Effector CD8-positive, alpha-beta T cell (primary cell): ENCODE data around the gene MIF.
"Not testable (repeated sequence)": the region's sequence is repeated elsewhere in the genome, so short reads cannot be mapped to it uniquely, and the experiment has no call there.

Source experiments
- DNase-seq: peaks from one replicate; lab custom pipeline; 2025; lab: John Stamatoyannopoulos, UW

MIF gene

DNA sequence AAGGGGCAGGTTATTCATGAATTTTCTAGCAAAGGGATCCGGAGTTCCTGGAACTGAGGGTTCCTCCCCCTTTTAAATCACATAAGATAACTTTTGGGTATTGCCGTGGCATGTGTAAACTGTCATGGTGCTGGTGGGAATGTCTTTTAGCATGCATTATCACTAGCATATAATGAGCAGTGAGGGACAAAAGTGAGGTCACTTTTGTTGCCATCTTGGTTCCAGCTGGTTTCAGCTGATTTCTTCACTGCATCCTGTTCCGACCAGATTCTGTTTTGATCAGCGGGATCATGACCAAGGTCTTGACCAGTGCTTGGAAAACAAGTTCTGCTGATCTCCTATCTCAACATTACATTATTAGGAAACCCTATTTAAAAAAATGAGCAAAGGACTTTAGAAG, 7.4 kb downstream of the MIF start:
- no peak for DNase-seq

DNA sequence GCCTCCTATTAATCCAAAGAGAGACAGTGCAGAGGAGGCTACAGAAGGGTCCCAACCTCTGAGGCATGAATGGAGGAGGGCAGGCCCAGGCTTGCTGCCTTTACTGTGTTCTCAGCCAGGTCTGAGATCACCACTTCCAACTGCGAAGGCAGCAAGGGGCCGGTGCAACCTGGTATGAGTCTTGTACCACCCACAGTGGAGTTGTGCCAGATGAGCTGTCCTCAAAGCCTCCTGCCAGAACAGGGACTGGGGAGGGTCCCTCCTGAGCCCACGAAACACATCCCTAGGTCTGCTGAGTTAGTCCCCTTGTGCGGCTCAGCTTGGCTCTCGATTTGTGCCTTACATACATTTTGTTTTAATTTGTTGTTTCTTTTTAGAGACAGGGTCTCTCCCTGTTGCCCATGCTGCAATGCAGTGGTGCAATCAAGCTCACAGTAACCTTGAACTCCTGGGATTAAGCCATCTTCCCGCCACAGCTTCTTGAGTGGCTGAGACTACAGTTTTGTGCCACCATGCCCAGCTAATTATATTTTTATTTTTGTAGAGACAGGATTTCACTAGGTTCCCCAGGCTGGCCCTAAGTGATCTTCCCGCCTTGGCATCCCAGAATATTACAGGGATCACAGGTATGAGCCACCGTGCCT, 9.3 kb downstream of the MIF start:
- DNase-seq, result no peak

DNA sequence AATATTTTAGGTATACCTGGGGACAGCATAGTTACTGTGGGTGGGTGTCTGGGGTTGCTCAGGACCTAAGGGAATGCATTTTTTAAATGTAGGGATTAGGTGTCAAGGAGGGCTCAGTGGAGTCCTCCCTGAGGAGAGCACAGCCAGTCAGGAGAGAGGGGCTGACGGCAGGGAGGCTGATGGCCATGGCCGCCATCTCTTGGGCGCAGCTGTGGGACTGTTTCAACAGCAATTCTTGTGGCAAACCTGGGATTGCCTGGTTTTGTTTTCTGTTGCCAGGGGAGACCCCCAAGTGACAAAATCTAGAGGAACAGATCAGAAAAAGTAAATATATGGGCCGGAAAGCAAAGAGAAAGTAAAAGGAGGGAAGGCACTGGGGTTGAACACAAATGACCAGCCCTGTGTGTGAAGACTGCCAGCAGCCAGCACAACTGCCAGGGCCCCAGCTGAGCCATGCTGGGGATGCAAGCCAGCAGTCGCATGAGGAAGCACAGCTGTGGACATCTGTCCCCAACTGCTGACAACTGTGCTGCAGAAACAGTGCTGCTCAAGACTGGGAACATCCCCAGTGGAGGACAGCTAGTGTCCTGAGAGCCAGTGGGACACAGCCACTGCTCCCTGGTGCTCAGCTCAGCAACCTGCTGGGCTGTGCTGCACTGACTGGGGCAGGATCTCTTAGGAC, 10.5 kb downstream of the MIF start:
- no peak for DNase-seq

DNA sequence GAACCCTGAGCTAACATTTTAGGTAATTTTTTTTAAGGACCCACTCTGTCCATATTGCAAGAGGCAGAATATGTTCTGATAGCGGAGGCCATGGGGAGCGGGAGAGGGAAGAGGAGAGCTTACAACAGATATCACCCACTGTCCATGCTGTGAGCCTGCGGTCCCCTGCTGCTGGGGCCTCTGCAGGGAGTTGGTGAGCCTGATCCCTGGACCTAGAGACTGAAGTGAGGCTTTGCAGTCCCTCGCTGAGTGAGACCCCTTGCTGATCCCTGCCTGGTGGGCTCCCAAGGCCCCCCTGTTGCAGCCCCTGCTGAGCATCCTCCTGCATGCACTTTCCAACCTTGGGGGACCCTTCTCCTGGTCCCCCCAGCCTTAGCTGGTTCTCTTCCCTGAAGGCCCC, 12.5 kb downstream of the MIF start:
- DNase-seq, result no peak

DNA sequence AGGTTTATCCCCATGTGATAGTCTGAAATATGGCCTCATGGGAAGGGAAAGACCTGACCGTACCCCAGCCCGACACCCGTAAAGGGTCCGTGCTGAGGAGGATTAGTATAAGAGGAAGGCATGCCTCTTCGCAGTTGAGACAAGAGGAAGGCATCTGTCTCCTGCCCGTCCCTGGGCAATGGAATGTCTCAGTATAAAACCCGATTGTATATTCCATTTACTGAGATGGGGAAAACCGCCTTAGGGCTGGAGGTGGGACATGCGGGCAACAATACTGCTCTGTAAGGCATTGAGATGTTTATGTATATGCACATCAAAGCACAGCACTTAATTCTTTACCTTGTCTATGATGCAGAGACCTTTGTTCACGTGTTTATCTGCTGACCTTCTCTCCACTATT, 13.2 kb downstream of the MIF start:
- DNase-seq, result not testable (repeated sequence)

DNA sequence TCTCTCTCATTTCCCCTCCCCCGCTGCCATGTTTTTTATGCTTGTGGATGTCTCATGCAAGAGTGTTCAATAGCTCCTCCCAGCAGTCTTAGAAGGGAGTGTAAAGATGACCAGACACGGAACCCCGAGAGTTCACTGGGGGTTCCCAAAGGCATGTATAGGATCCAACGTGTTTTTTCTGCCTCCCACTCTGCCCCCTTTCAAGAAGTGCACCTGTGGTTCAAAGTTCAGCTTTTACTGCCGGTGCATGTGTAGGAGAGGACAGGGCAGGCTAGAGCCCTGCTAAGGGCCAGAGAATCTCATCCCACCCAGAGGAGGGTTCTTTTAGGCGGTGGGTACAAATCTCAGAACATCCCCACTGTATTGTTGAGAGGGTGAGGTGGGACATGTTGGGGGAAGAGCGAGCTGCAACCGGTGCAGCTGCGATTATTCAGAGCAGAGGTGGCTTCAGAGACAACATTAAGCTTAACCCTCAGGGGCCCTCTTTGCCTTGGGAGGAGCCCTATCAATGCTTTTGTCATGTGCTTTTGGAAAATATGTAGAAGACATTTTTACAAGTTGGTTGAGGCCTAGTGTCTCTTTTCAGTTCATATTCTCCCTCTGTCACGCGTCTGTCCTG, 14.5 kb downstream of the MIF start:
- no peak for DNase-seq

DNA sequence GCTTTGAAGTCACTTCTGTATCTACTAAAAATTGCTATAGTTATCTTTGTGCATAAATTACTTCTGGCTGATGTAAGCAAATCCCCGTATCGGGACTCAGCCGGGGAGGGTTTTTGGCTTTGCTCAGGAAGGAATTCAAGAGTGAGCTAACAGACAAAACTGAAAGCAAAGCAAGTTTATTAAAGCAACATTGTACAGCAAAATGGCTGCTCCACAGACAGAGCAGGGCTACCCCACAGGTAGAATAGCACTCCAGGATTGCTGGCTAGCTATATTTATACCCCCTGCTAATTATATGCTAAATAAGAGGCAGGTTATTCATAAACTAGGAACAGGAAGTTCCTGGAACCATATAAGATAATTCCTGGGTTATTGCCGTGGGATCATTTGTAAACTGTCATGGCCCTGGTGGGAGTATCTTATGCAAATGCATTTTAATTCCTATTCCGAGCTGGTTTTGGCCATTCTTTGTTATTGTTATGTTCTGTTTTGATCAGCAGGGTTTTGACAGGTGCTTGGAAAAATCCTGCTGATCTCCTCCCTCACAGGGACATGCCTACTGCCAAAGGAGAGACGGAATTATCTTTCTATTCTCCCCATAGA, 15.2 kb downstream of the MIF start:
- no peak for DNase-seq

DNA sequence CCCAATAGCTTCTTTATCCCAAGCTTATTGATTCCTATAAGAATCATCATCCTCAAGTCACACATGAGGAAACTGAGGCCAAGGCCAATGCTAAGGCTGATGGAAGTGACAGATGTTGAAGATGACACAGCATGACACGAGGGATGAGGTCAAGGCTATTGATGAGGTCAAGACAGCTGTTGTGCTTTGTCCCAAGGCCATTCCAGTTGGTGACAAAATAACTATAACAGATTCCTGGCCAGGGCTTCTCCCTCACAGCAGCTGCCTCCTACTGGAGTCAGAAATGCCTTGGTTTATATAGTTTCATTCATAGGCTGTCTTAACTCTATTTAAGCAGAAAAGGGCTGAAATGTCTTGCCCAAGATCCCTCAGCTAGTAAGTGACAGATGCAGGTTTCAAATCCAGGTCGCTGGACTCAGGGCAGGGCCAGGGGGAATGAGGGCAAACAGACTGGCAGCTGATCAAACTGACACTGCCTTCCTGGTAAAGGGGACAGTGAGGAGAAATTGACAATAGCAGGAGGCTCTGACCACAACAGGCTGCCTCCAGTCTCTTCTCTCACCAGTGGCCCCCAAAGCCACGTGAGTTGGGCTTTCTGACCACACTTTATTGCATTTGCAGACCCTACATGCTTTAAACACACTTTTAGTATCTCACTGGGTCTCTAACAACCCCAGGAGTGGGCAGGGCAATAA, 16.5 kb downstream of the MIF start:
- no peak for DNase-seq

DNA sequence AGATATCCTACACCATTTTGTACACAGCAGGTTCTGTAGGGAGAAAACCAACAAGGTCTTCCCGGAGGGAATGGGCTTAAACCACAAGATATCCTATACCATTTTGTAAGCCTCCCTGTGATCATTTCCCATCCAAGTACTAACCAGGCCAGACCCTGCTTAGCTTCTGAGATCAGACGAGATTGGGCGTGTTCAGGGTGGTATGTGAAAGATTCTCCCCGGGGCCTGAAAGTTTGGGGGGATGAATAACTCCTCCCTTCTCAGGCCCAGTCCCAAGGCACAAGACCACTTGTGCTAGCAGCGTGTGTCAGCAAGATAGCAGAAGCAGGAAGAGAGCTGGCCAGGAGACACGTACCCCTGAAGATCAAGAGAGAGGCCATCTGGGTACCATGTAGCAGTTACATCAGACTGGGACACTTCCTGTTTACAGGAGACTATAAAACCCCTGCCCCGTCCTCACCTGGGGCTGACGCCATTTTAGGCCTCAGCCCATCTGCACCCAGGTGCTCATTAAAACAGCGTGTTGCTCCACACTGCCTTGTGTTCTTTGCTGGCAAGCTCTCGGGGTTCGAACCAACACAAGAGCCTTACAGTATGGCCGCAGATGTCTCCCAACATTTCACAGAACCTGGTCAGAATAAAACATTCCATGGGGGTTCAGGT, 17.3 kb downstream of the MIF start:
- DNase-seq, result no peak

DNA sequence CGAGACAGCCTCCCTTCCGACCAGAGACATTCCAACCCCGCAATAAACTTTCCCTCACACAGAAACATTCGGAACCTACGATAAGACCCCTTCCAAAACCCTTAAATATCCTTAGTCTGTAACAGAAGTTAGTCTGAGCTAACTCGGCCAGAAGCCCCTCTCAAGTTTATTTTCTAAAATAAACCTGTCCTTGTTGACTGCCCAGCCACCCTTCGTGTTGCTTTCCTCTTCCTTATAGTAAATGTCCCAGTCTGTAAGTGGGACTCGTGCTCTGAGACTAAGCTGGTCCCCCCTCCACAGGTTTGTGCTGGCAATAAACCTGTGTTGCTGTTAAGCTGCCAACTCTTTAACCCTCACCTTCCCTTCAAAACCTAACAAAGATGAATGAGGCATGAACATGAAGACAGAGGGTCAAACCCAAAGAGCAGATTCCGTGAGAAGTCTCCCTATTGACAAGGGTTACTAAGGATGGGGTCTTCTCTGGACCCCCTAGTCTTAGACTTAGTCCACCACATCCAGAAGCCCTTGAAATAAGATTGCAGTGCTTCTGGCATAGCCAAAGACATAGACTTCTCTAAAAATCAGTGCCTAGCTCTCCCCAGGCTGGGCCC, 18.2 kb downstream of the MIF start:
- DNase-seq, result no peak

DNA sequence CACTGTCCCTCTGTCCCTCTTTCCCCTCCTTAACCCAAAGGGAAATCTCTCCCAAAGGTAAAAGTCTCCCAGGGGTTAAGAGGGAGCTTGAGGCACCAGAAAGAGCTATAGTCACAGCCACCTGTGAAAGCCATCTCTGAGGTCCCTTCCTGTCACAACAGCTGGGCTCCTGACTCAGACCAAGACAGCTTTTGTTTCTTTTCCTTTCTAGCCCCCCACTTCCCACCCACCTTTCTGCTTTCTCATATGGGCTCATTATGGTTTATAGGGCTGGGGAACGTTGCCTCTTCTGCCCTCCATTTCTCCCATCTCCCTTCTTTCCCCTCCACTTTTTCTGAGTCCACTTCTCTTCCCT, 19.1 kb downstream of the MIF start:
- no peak for DNase-seq

DNA sequence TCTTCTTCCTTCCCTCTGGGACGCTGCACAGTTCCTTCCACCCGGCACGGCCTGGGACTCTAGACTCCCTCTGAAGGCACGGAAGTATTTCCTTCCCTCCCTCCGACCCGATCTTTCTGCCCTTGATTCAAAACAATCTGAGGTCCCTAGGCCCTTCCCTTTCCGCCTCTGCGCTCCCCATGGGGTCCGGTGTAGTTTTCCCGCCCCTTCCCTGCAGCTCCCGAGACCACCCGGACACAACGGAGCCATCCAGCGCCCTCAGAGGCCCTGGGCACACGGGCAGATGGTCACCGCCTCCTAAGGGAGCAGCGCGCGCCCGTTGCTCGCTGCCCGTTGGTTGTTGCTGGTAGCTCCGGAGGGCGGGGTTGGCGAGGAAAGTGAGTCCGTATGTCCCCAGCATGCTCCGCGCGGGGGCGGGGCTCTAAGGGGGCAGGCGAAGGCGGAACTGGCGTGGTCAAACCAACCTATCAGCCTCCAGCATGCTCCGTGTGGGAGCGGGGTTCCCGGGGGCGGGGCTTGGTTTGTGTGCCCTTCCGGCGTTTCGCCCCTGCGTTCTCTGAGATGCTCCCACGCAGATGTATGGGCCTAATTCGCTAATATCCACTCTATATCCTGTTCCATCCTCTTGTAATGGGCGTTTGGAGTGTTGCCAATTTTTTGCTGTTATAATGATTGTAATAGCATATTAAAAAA, 19.6 kb downstream of the MIF start:
- DNase-seq, result peak; percentile 97

DNA sequence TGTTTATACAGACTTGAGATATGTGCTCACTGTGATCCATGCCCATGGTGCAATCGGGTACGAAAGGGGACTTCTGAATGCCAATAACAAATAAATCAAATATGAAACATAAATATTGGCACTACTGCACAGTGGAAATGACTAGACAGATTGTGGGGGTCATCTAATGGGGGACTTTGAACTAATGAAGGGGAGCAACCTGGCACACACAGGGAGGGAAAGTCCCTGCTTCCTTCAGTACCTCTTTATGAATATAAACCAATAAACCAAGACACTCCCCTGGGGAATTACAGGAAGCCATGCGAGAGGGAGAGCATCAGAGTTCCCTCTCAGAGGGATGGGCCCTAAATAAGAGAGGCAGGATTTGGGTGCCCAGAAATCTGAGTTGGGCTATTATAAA, 21.1 kb downstream of the MIF start:
- DNase-seq, result no peak

DNA sequence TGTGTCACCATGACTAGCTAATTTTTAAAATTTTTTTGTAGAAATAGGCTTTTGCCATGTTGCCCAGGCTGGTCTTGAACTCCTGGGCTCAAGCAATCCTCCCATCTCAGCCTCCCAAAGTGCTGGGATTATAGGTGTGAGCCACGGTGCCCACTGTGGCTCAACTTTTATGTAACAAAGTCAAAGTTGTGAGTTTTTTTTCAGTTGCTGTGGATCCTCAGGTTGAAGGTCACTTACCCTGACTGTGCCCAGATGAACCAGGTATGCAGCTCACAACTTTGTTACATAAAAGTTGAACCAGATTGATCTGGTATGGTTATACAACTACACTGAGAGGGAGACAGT, 26.1 kb downstream of the MIF start:
- DNase-seq, result not testable (repeated sequence)

DNA sequence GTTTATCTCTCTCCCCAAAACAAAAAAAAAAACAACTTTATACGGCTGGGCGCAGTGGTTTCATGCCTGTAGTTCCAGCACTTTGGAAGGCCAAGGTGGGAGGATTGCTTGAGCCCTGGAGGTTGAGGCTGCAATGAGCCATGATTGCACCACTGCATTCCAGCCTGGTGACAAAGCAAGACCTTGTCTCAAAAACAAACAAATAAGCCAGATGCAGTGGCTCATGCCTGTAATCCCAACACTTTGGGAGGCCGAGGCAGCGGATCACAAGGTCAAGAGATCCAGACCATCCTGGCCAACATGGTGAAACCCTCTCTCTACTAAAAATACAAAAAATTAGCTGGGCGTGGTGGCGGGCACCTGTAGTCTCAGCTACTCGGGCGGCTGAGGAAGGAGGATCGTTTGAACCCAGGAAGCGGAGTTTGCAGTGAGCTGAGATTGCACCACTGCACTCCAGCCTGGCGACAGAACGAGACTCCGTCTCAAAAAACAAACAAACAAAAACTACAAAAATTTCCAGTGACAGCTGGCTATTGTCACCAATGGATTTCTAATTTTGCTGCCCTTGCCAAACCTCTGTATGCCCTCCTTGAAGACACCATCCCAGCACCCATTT, 27.5 kb downstream of the MIF start:
- not testable (repeated sequence) for DNase-seq

DNA sequence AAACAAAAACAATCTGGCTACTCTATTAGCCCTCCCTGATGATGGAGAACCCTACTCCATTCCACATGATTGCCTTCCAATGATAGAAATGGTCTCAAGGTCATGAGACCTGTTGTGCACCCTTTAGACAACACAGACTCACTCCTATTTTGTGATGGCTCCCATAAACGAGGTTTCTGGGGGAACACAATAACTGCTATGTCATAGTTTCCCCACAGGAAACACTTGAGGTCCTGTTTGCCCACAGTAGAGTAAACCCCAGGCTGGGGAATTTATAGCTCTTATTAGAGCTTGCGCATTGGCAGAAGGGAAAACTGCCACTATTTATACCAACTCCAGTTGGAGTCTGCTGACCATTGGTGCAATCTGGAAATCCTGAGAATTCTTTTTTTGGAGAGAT, 28.7 kb downstream of the MIF start:
- no peak for DNase-seq

DNA sequence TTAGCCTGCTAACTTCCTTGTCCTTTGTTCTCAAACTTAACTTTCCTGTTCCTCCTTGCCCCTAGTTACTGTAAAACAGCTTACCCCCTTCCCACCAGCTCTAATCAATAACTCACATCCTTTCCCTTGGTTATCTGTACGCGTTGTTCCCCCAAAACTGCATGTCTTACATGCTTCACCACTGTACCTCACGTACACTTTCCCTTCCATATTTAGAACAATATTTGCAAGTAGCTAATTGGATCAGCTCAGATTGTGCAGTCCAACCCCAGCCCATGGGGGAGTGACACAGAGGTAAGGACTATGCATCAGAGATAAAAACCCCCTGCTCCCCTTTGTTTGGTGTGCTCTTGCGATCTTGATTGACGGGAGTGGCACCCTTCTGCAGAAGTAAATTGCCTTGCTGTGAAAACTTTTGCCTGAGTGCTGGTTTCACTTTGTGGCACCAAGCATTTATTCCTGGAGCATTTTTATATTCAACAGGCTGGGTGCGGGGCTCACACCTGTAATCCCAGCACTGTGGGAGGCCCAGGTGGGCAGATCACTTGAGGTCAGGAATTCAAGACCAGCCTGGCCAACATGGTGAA, 30.9 kb downstream of the MIF start:
- no peak for DNase-seq

DNA sequence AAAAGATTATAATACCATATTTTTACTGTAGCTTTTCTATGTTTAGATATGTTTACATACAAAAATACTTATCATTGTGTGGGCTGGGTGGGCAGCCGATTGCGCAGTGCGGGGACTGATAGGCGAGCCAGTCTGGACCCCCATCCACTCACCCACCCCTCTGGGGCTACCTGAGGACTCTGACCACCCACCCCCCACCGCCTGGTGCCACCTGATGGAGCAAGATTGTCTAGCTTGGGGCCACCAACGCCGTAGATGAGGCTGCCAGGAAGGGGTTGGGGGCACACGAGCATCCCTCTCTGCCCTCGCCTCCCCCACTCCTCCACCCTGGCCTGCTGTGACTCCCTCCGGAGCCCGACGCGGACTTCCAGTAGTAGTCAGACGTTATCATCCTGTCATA, 32.4 kb downstream of the MIF start:
- DNase-seq, result no peak

DNA sequence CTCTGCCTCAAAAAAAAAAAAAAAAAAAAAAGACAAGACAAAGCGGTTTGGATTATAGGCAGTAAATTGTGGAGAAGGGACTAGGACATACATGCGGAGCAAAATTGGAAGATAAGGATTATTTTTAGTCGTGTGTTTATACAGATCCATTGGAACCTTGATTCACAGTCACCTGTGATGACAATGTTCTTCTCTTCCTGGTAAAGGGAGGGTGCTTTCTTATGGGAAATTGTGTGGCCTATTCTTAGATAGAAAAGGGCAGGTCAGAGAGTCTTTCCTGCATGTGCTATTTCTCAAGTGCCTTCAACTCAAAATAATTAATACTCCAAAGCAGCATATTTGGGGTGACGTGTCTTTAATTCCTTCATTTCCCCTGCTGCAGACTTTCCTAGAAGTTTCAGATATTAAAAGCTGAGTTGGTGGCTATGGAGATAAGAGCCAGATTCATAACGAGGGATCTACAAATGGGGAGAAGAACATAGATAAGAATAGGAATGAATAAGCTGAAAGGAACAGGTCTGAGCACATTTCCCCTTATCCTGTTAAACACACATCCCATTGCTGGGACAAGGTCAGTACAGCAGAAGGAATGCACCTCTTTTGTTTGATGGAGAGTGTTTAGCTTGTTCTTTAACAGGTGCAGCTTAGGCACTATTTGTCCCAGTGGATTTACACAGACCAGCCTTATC, 44.3 kb downstream of the MIF start:
- no peak for DNase-seq

DNA sequence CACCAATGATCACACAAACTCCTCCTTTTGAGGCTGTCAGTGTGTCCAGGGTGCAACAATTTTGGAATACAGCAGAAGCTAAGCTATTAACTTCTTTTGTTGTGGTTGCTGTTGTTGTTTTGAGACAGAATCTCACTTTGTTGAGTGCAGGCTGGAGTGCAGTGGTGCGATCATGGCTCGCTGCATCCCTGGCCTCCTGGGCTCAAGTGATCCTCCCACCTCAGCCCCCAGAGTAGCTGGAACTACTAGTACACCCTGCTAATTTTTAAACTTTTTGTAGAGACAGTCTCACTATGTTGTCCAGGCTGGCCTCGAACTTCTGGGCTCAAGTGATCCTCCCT, 44.8 kb downstream of the MIF start:
- DNase-seq, result no peak
